Measurements from ENCODE around the gene C17orf107. TPM values are rescaled to one million over a fixed set of nuclear protein-coding genes. Genes with fewer than 3 reads are reported as not detected.

Gene C17orf107
- polyA plus RNA-seq, 1 donor from 2014 or later: 0.45 TPM

- Histone ChIP-seq H3K4me2 (ENCODE audit: low read length) (peak overlapping the region; percentile 86), H3F3A (ENCODE audit: insufficient read depth, low read length, poor library complexity, severe bottlenecking) (no peaks in the 10 kb centered on the region), H3K9ac (ENCODE audit: low read length) (peak overlapping the region; percentile 92), H4K20me1 (ENCODE audit: insufficient read depth) (no peaks in the 10 kb centered on the region), H3K4me3 (ENCODE audit: low read length) (peak overlapping the region; percentile 83), H3K9me2 (ENCODE audit: insufficient read depth, low read length) (no peaks in the 10 kb centered on the region), H3K27me3 (ENCODE audit: insufficient read depth, low read depth, low read length) (no peaks in the 10 kb centered on the region), H3K27ac (ENCODE audit: low read length) (peak overlapping the region; percentile 97), H3K9me3 (ENCODE audit: low read length) (no peaks in the 10 kb centered on the region), H3K36me3 (ENCODE audit: insufficient read depth, low read length) (no peaks in the 10 kb centered on the region), H3K79me2 (replicated peaks; ENCODE audit: insufficient read depth, low read length) (peaks cover 23% of the 10 kb centered on the region), H2AFZ (ENCODE audit: low read depth, low read length) (no peak overlapping the region)
- TF ChIP-seq EP300 (conservative IDR thresholded peaks at IDR 0.05; ENCODE audit: poor library complexity, severe bottlenecking): no peak
- TF ChIP-seq MXI1 (conservative IDR thresholded peaks at IDR 0.05; ENCODE audit: poor library complexity, severe bottlenecking): no peak
- TF ChIP-seq SMC3 (conservative IDR thresholded peaks at IDR 0.05; ENCODE audit: poor library complexity): no peak
- no peak for TF ChIP-seq TAF1 (IDR thresholded peaks at IDR 0.05; ENCODE audit: low read depth)
- TF ChIP-seq CTCF (IDR thresholded peaks at IDR 0.05; ENCODE audit: poor library complexity, severe bottlenecking): no peak
- no peak for TF ChIP-seq REST (IDR thresholded peaks at IDR 0.05; ENCODE audit: borderline replicate concordance)
- no peak for TF ChIP-seq EZH2 (IDR thresholded peaks at IDR 0.05; ENCODE audit: borderline replicate concordance, insufficient read depth, low read length, poor library complexity, severe bottlenecking)
- TF ChIP-seq POLR2AphosphoS5 (IDR thresholded peaks at IDR 0.05): no peak
- TF ChIP-seq RAD21 (conservative IDR thresholded peaks at IDR 0.05): no peak
Observed at GRCh38 chr17:4941319-4941610, 41.9 kb downstream of the C17orf107 start.

- Histone ChIP-seq H4K20me1 (ENCODE audit: insufficient read depth) (no peaks in the 10 kb centered on the region), H3K9me3 (ENCODE audit: low read length) (no peaks in the 10 kb centered on the region), H3K9ac (ENCODE audit: low read length) (no peak overlapping the region), H3K79me2 (replicated peaks; ENCODE audit: insufficient read depth, low read length) (peaks cover 25% of the 10 kb centered on the region), H3K27ac (ENCODE audit: low read length) (no peak overlapping the region), H3K27me3 (ENCODE audit: insufficient read depth, low read depth, low read length) (no peaks in the 10 kb centered on the region), H3K4me3 (ENCODE audit: low read length) (no peak overlapping the region), H3K9me2 (ENCODE audit: insufficient read depth, low read length) (no peaks in the 10 kb centered on the region), H2AFZ (ENCODE audit: low read depth, low read length) (no peak overlapping the region), H3F3A (ENCODE audit: insufficient read depth, low read length, poor library complexity, severe bottlenecking) (no peaks in the 10 kb centered on the region), H3K4me2 (ENCODE audit: low read length) (no peak overlapping the region), H3K36me3 (ENCODE audit: insufficient read depth, low read length) (no peaks in the 10 kb centered on the region)
- TF ChIP-seq SMC3 (conservative IDR thresholded peaks at IDR 0.05; ENCODE audit: poor library complexity) (no peak), RAD21 (conservative IDR thresholded peaks at IDR 0.05) (no peak), POLR2AphosphoS5 (IDR thresholded peaks at IDR 0.05) (no peak), EZH2 (IDR thresholded peaks at IDR 0.05; ENCODE audit: borderline replicate concordance, insufficient read depth, low read length, poor library complexity, severe bottlenecking) (no peak), TAF1 (IDR thresholded peaks at IDR 0.05; ENCODE audit: low read depth) (no peak), EP300 (conservative IDR thresholded peaks at IDR 0.05; ENCODE audit: poor library complexity, severe bottlenecking) (no peak), REST (IDR thresholded peaks at IDR 0.05; ENCODE audit: borderline replicate concordance) (no peak), CTCF (IDR thresholded peaks at IDR 0.05; ENCODE audit: poor library complexity, severe bottlenecking) (no peak)
Observed at GRCh38 chr17:4942760-4943508, 43.6 kb downstream of the C17orf107 start.

Data from neural cell (in vitro differentiated cells).